ENCODE results near the gene C1orf122. TPM values are rescaled to one million over a fixed set of nuclear protein-coding genes. Genes with fewer than 3 reads are reported as not detected.

C1orf122 gene
- polyA plus RNA-seq, 3 donors: 15.5 to 29.5 (median 22.9) TPM

DNA sequence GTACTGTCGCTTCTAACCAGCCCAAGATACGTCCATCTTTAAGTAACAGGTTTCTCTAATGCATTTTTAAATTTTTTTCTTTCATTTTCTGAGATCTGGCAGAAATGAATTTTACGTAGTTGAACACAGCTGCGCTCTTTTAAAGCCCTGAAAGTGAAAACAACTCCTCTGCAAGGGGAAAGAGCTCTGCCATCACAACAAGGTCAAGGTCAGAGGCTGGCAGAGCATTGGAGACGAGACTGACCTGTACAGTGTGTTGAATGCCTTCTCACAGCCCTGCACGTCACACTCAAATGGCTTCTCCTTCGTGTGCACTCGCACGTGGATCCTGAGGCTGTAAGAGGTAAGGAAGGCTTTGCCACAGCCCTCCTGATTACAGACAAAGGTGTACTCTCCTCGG, 32.1 kb downstream of the C1orf122 start:
- Mint-ChIP-seq H3K9me3 (no peaks in the 10 kb centered on the region), H3K27me3 (ENCODE audit: low read depth in 3 of 3) (peaks cover 0 to 1% (median 0%) of the 10 kb centered on the region in 3 donors), H3K27ac (peak overlapping the region in 4 of 7 donors; percentile 26 to 53 (median 40)), H3K4me1 (peaks cover 18% of the 10 kb centered on the region), H3K36me3 (peaks cover 77 to 92% of the 10 kb centered on the region in 2 donors), H3K4me3 (no peak overlapping the region)
- Histone ChIP-seq H3K9ac (ENCODE audit: insufficient read depth, low read length, poor library complexity, severe bottlenecking) (no peak overlapping the region), H3K27ac (ENCODE audit: low read depth in 1 of 2, low read length in 2 of 2) (peak overlapping the region in 1 of 2 donors; percentile 3), H3K27me3 (ENCODE audit: control insufficient read depth in 2 of 2, insufficient read depth in 2 of 2, low read length in 2 of 2) (no peaks in the 10 kb centered on the region), H3K4me3 (replicated peaks in 1 of 3; ENCODE audit: low read depth in 2 of 3, low read length in 3 of 3) (no peak overlapping the region), H3K9me3 (replicated peaks in 1 of 2; ENCODE audit: control insufficient read depth in 1 of 2, insufficient read depth in 1 of 2, low read length in 2 of 2) (no peaks in the 10 kb centered on the region), H3K79me2 (ENCODE audit: insufficient read depth, low read length) (peaks cover 96% of the 10 kb centered on the region), H3K4me1 (ENCODE audit: control insufficient read depth in 1 of 2, insufficient read depth in 2 of 2, low read length in 2 of 2) (peaks cover 25 to 27% of the 10 kb centered on the region in 2 donors), H3K4me2 (replicated peaks; ENCODE audit: extremely low read depth, low read length, poor library complexity, severe bottlenecking) (no peak overlapping the region), H4K20me1 (ENCODE audit: insufficient read depth, low read length) (peaks cover 74% of the 10 kb centered on the region), H2AFZ (ENCODE audit: insufficient read depth, low read depth, low read length, poor library complexity, severe bottlenecking) (no peak overlapping the region), H3K36me3 (replicated peaks in 1 of 2; ENCODE audit: control insufficient read depth in 1 of 2, insufficient read depth in 2 of 2, low read length in 2 of 2) (peaks cover 70 to 78% of the 10 kb centered on the region in 2 donors)
- no peak for DNase-seq
- WGBS (ENCODE audit: insufficient coverage): 95% methylated on average over 6 of the region's 10 CpGs
- intact Hi-C loops (cut with micrococcal nuclease): no loop called here
- TF ChIP-seq, protein P1, sequence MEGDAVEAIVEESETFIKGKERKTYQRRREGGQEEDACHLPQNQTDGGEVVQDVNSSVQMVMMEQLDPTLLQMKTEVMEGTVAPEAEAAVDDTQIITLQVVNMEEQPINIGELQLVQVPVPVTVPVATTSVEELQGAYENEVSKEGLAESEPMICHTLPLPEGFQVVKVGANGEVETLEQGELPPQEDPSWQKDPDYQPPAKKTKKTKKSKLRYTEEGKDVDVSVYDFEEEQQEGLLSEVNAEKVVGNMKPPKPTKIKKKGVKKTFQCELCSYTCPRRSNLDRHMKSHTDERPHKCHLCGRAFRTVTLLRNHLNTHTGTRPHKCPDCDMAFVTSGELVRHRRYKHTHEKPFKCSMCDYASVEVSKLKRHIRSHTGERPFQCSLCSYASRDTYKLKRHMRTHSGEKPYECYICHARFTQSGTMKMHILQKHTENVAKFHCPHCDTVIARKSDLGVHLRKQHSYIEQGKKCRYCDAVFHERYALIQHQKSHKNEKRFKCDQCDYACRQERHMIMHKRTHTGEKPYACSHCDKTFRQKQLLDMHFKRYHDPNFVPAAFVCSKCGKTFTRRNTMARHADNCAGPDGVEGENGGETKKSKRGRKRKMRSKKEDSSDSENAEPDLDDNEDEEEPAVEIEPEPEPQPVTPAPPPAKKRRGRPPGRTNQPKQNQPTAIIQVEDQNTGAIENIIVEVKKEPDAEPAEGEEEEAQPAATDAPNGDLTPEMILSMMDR (IDR thresholded peaks at IDR 0.05): no peak

DNA sequence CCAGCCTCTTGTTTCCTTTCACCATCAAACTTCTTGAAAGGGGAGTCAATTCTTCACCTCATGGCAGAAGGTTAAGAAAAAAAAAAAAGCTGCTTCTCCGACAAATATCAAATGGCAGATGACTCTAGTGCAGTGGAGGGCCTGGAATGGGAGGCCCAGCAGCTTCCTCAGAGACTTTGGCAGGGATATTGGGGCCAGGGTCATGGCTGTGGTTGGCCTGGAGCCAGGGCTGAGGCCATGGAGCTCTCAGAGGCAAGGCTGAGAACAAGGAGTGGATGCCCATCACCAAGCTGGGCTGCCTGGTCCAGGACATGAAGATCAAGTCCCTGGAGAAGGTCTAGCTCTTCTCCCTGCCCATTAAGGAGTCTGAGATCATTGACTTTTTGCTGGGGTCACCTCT, 33.1 kb downstream of the C1orf122 start:
- no peaks in the 10 kb centered on the region for H3K9me3 ChIP-seq (replicated peaks in 1 of 2; ENCODE audit: control insufficient read depth in 1 of 2, insufficient read depth in 1 of 2, low read length in 2 of 2)
- peaks cover 0 to 1% (median 0%) of the 10 kb centered on the region in 3 donors for H3K27me3 Mint-ChIP-seq (ENCODE audit: low read depth in 3 of 3)
- no peak overlapping the region for H3K4me3 Mint-ChIP-seq
- no peaks in the 10 kb centered on the region for H3K27me3 ChIP-seq (ENCODE audit: control insufficient read depth in 2 of 2, insufficient read depth in 2 of 2, low read length in 2 of 2)
- no peak overlapping the region for H3K9ac ChIP-seq (ENCODE audit: insufficient read depth, low read length, poor library complexity, severe bottlenecking)
- no peak overlapping the region for H3K4me2 ChIP-seq (replicated peaks; ENCODE audit: extremely low read depth, low read length, poor library complexity, severe bottlenecking)
- H3K27ac ChIP-seq (ENCODE audit: low read depth in 1 of 2, low read length in 2 of 2): peak overlapping the region in 1 of 2 donors; percentile 46
- intact Hi-C loops (cut with micrococcal nuclease): no loop called here
- peaks cover 64% of the 10 kb centered on the region for H4K20me1 ChIP-seq (ENCODE audit: insufficient read depth, low read length)
- H3K79me2 ChIP-seq (ENCODE audit: insufficient read depth, low read length): peaks cover 96% of the 10 kb centered on the region
- no peak overlapping the region for H2AFZ ChIP-seq (ENCODE audit: insufficient read depth, low read depth, low read length, poor library complexity, severe bottlenecking)
- H3K4me3 ChIP-seq (replicated peaks in 1 of 3; ENCODE audit: low read depth in 2 of 3, low read length in 3 of 3): no peak overlapping the region
- no peak for DNase-seq
- WGBS (ENCODE audit: insufficient coverage): no CpG with 5 or more reads among the region's 1 CpG
- peaks cover 72 to 83% of the 10 kb centered on the region in 2 donors for H3K36me3 Mint-ChIP-seq
- H3K36me3 ChIP-seq (replicated peaks in 1 of 2; ENCODE audit: control insufficient read depth in 1 of 2, insufficient read depth in 2 of 2, low read length in 2 of 2): peaks cover 59 to 68% of the 10 kb centered on the region in 2 donors
- TF ChIP-seq, protein P1 (IDR thresholded peaks at IDR 0.05): no peak
- no peaks in the 10 kb centered on the region for H3K9me3 Mint-ChIP-seq
- peaks cover 18% of the 10 kb centered on the region for H3K4me1 Mint-ChIP-seq
- peak overlapping the region in 3 of 7 donors; percentile 27 to 73 (median 57) for H3K27ac Mint-ChIP-seq
- peaks cover 36 to 37% of the 10 kb centered on the region in 2 donors for H3K4me1 ChIP-seq (ENCODE audit: control insufficient read depth in 1 of 2, insufficient read depth in 2 of 2, low read length in 2 of 2)
